HepG2 (cell line): Measurements from ENCODE around the gene RAB3D. TPM values are rescaled to one million over a fixed set of nuclear protein-coding genes. Genes with fewer than 3 reads are reported as not detected.

Source experiments
- ATAC-seq: fragments of 200-7000 bp; cut with Tn5 transposase; 3 replicates; pipeline ENCODE4 v1.9.1; 2020; ENCODE audit warnings: mild to moderate bottlenecking, moderate library complexity
- BruUV-seq: library from RNA; stranded (reverse); fragments of 400-500 nt; replicated peaks from 2 replicates; lab custom pipeline; 2021; lab: Mats Ljungman, UMichigan
- CTCF ChIA-PET: fragments of 300-600 bp; formaldehyde crosslinking; extraction: SDS; loops from one replicate; lab custom pipeline; 2021; ENCODE audit warnings: low total read pairs, inconsistent platforms, low intra/inter-chr PET ratio; lab: Yijun Ruan, JAX
- POLR2A ChIA-PET: fragments of 350-600 bp; sonication (Branson Sonifier 250); formaldehyde crosslinking; loops from one replicate; lab custom pipeline; 2020; ENCODE audit warnings: antibody characterized with exemption, inconsistent platforms; lab: Yijun Ruan, JAX
- DNase-seq: peaks from one replicate; pipeline ENCODE4 v3.0.0-alpha.2; 2015; ENCODE audit warnings: low spot score
- FAIRE-seq: peaks from 3 replicates; lab custom pipeline; 2011; peaks lifted over from hg19 to GRCh38; lab: Jason Lieb, UNC
- H2AFZ ChIP-seq: one replicate; pipeline ENCODE4 v1.6.1; 2011; ENCODE audit warnings: low read length, inconsistent platforms
- H3K27ac ChIP-seq: fragments of 300-600 bp; 3 replicates; pipeline ENCODE4 v1.8.0; 2011; ENCODE audit warnings: mixed run types, mild to moderate bottlenecking, mixed read lengths, low read length, inconsistent platforms; ENCODE audit not compliant: insufficient read depth; ENCODE audit errors: extremely low read length
- H3K27me3 ChIP-seq, 2 experiments: fragments of 200-600 bp in 1 of 2; 2 replicates in 1 of 2; 3 replicates in 1 of 2; pipeline versions ENCODE4 v1.6.0 to v1.8.0; 2011; ENCODE audit warnings: low read length in 2 of 2, mild to moderate bottlenecking in 2 of 2, moderate library complexity in 2 of 2, inconsistent platforms in 1 of 2; ENCODE audit not compliant: insufficient read depth in 2 of 2, control insufficient read depth in 1 of 2
- H3K36me3 ChIP-seq, 2 experiments: fragments of 200-600 bp in 1 of 2; replicated peaks in 1 of 2; 2 replicates in 1 of 2; 3 replicates in 1 of 2; pipeline versions ENCODE4 v1.5.1 to v1.8.0; 2011; ENCODE audit warnings: low read length in 2 of 2, inconsistent platforms in 1 of 2; ENCODE audit not compliant: insufficient read depth in 2 of 2, control insufficient read depth in 1 of 2
- H3K4me1 ChIP-seq: 2 replicates; pipeline ENCODE4 v1.5.1; 2012; ENCODE audit warnings: low read length, inconsistent platforms; ENCODE audit not compliant: insufficient read depth
- H3K4me2 ChIP-seq: 2 replicates; pipeline ENCODE4 v1.6.0; 2011; ENCODE audit warnings: low read depth, low read length, inconsistent platforms
- H3K4me3 ChIP-seq, 3 experiments: fragments of 200-600 bp in 1 of 3; sonication (generic), shearing (Covaris generic) in 1 of 3; replicated peaks in 1 of 3; 2 replicates each; pipeline ENCODE4 v1.5.1; 2011 to 2016; ENCODE audit warnings: low read length in 3 of 3, inconsistent platforms in 2 of 3, low read depth in 2 of 3, mild to moderate bottlenecking in 2 of 3, control low read depth in 1 of 3, mixed read lengths in 1 of 3; ENCODE audit not compliant: insufficient read depth in 1 of 3
- H3K79me2 ChIP-seq: one replicate; pipeline ENCODE4 v1.6.1; 2011; ENCODE audit warnings: low read length, inconsistent platforms; ENCODE audit not compliant: insufficient read depth
- H3K9ac ChIP-seq: 2 replicates; pipeline ENCODE4 v1.6.0; 2011; ENCODE audit warnings: mild to moderate bottlenecking, low read depth, low read length, inconsistent platforms; ENCODE audit not compliant: insufficient read depth
- H3K9me3 ChIP-seq: 2 replicates; pipeline ENCODE4 v1.5.1; 2012; ENCODE audit warnings: mild to moderate bottlenecking, low read length
- H4K20me1 ChIP-seq: 2 replicates; pipeline ENCODE4 v1.6.0; 2011; ENCODE audit warnings: inconsistent platforms, mild to moderate bottlenecking, low read length, moderate library complexity; ENCODE audit not compliant: insufficient read depth
- DMAP1 ChIP-seq: IDR thresholded peaks from 2 replicates; pipeline ENCODE4 v1.6.1; 2016
- DR1 ChIP-seq: sonication (generic); formaldehyde crosslinking; IDR thresholded peaks from 2 replicates; pipeline ENCODE4 v1.8.0; 2021; ENCODE audit warnings: mild to moderate bottlenecking, missing genetic modification reagents, inconsistent platforms
- FLYWCH1 ChIP-seq: sonication (generic); formaldehyde crosslinking; IDR thresholded peaks from 2 replicates; pipeline ENCODE4 v1.8.1; 2023; ENCODE audit warnings: mild to moderate bottlenecking, missing genetic modification reagents
- FOSL2 ChIP-seq: sonication (generic); formaldehyde crosslinking; IDR thresholded peaks from 2 replicates; pipeline ENCODE4 v1.4.0; 2020; ENCODE audit warnings: missing genetic modification reagents
- GTF3A ChIP-seq: sonication (generic); formaldehyde crosslinking; conservative IDR thresholded peaks from 2 replicates; pipeline ENCODE4 v1.4.0; 2020; ENCODE audit warnings: mild to moderate bottlenecking, missing genetic modification reagents
- IRX3 ChIP-seq: sonication (generic); formaldehyde crosslinking; IDR thresholded peaks from 2 replicates; pipeline ENCODE4 v1.8.1; 2023; ENCODE audit warnings: mild to moderate bottlenecking, low read depth, missing genetic modification reagents, borderline replicate concordance
- SP5 ChIP-seq: IDR thresholded peaks from 2 replicates; pipeline ENCODE4 v1.6.1; 2016; ENCODE audit warnings: low read depth, borderline replicate concordance
- THAP11 ChIP-seq: IDR thresholded peaks from 2 replicates; pipeline ENCODE4 v1.6.1; 2016; ENCODE audit warnings: missing biosample characterization, missing genetic modification reagents
- TSC22D2 ChIP-seq: sonication (generic); formaldehyde crosslinking; IDR thresholded peaks from 2 replicates; pipeline ENCODE4 v1.5.1; 2020; ENCODE audit warnings: missing genetic modification reagents, mild to moderate bottlenecking, borderline replicate concordance
- U2AF1 ChIP-seq: fragments of 200-400 bp; formaldehyde crosslinking; optimal IDR thresholded peaks from 2 replicates; pipeline ENCODE3; 2017; ENCODE audit warnings: mild to moderate bottlenecking, low read depth, low read length
- WIZ ChIP-seq: sonication (generic); formaldehyde crosslinking; IDR thresholded peaks from 2 replicates; pipeline ENCODE4 v1.5.1; 2020; ENCODE audit warnings: mild to moderate bottlenecking, missing genetic modification reagents
- ZFP1 ChIP-seq: IDR thresholded peaks from 2 replicates; pipeline ENCODE4 v1.6.1; 2016
- ZNF136 ChIP-seq: sonication (generic); formaldehyde crosslinking; IDR thresholded peaks from 2 replicates; pipeline ENCODE4 v1.8.1; 2022; ENCODE audit warnings: low read depth, mild to moderate bottlenecking, moderate library complexity, missing genetic modification reagents
- ZNF234 ChIP-seq: sonication (generic); formaldehyde crosslinking; conservative IDR thresholded peaks from 2 replicates; pipeline ENCODE4 v1.5.1; 2020; ENCODE audit warnings: mild to moderate bottlenecking, missing genetic modification reagents
- ZNF333 ChIP-seq: sonication (generic); formaldehyde crosslinking; IDR thresholded peaks from 2 replicates; pipeline ENCODE4 v1.4.0; 2020; ENCODE audit warnings: mild to moderate bottlenecking, missing genetic modification reagents, borderline replicate concordance
- ZNF556 ChIP-seq: sonication (generic); formaldehyde crosslinking; IDR thresholded peaks from 2 replicates; pipeline ENCODE4 v1.4.0; 2020; ENCODE audit warnings: mild to moderate bottlenecking, missing genetic modification reagents, borderline replicate concordance
- whole genome bisulfite sequencing: methylation state at CpG from one replicate; pipeline ENCODE4 v1.1.6; 2017; ENCODE audit warnings: low lambda C conversion rate; 5-methylcytosine and 5-hydroxymethylcytosine counted together
- in situ Hi-C: cut with HindIII; loops from 2 replicates; pipeline ENCODE4 v1.10.0; 2017; ENCODE audit warnings: low pct_unique_long_range_greater_than_20kb; ENCODE audit not compliant: extremely low pct_ligation_motif_present
- intact Hi-C: fragments of 100-400 bp; cut with micrococcal nuclease; formaldehyde crosslinking; loops from one replicate; pipeline ENCODE4 v1.10.0; 2022; ENCODE audit not compliant: unreplicated experiment
- polyA plus RNA-seq, 8 experiments: library from polyadenylated mRNA; depleted of rRNA in 3 of 8; stranded (reverse) in 7 of 8; unstranded in 1 of 8; fragments of >200 nt; fragmentation: Illumina TruSeq in 4 of 8; extraction: Trizol in 4 of 8; gene quantifications; 2 replicates each; pipeline versions ENCODE4 v1.2.1 to v1.2.3, GENCODE V29; 2011 to 2016; ENCODE audit warnings: low read depth in 4 of 8, missing spikeins in 1 of 8, mixed read lengths in 1 of 8; ENCODE audit not compliant: insufficient read depth in 1 of 8
- total RNA-seq, 5 experiments: library from RNA; depleted of rRNA; stranded (reverse); fragments of >200 nt; fragmentation: Illumina TruSeq; extraction: Trizol; gene quantifications; 2 replicates each; pipeline ENCODE4 v1.2.3, GENCODE V29; 2016; ENCODE audit warnings: low read depth in 1 of 5
- TF ChIP-seq, protein P1 (sequence below): sonication (generic); formaldehyde crosslinking; IDR thresholded peaks from 2 replicates; pipeline ENCODE4 v1.5.0; 2020; ENCODE audit warnings: mild to moderate bottlenecking, missing genetic modification reagents

Gene RAB3D
- total and polyA plus RNA-seq, 2 of the 13 experiments (the other 11 are each of a cell fraction or from before 2014, with no cell fraction given) = 2.0 to 16.1 TPM

DNA sequence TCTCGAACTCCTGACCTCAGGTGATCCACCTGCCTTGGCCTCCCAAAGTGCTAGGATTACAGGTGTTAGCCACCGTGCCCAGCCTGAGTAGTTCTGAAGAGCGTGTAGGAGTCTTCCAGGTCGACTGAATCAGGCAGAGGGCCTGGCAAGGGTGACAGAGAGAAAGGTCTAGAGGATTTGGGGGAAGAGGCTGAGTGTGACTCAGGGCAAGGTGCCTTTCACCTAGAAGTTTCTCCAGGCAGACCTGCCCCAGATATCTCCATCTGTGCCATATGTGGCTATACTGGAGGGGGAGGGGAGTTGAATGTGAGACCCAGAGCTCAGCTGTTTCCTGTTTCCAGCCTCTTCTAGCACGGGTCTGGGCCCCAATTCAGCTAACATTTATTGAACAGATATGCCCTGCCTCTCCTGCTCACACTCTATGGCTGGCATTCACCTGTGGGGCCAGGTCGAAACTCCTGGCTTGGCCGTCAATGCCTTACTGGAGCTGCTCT, 8.1 kb upstream of the RAB3D start:
- peaks cover 37% of the 10 kb centered on the region for H3K4me1 ChIP-seq
- 51% methylated on average over 5 of the region's 7 CpGs for WGBS
- H3K36me3 ChIP-seq = no peaks in the 10 kb centered on the region
- H3K27me3 ChIP-seq = no peaks in the 10 kb centered on the region
- no peaks in the 10 kb centered on the region for H4K20me1 ChIP-seq
- FAIRE-seq = no peak
- BruUV-seq = no TSS peak
- intact Hi-C loops (no loop called here), in situ Hi-C loops (no loop called here)
- H3K4me3 ChIP-seq = no peak overlapping the region
- DNase-seq = no peak
- no peaks in the 10 kb centered on the region for H3K9me3 ChIP-seq
- H3K27ac ChIP-seq = no peak overlapping the region
- ATAC-seq = no peak
- H2AFZ ChIP-seq = no peak overlapping the region
- no peaks in the 10 kb centered on the region for H3K79me2 ChIP-seq
- TF ChIP-seq ZNF136 = no peak
- TF ChIP-seq DR1 (CRISPR knock-in tag) = no peak
- no peak for TF ChIP-seq ZFP1
- no peak for TF ChIP-seq SP5
- TF ChIP-seq TSC22D2 (CRISPR knock-in tag) = no peak
- no peak for TF ChIP-seq FLYWCH1 (CRISPR knock-in tag)
- TF ChIP-seq, all 625 proteins: peak for 0
- POLR2A ChIA-PET = interaction anchor here (4.8 kb wide), 1 partner anchor 27 kb away, joined by 68 read pairs; the partner anchor contains the start of gene SWSAP1
- CTCF ChIA-PET = no interaction called here
- Histone ChIP-seq H3K9ac (no peak overlapping the region), H3K4me2 (no peak overlapping the region)

DNA sequence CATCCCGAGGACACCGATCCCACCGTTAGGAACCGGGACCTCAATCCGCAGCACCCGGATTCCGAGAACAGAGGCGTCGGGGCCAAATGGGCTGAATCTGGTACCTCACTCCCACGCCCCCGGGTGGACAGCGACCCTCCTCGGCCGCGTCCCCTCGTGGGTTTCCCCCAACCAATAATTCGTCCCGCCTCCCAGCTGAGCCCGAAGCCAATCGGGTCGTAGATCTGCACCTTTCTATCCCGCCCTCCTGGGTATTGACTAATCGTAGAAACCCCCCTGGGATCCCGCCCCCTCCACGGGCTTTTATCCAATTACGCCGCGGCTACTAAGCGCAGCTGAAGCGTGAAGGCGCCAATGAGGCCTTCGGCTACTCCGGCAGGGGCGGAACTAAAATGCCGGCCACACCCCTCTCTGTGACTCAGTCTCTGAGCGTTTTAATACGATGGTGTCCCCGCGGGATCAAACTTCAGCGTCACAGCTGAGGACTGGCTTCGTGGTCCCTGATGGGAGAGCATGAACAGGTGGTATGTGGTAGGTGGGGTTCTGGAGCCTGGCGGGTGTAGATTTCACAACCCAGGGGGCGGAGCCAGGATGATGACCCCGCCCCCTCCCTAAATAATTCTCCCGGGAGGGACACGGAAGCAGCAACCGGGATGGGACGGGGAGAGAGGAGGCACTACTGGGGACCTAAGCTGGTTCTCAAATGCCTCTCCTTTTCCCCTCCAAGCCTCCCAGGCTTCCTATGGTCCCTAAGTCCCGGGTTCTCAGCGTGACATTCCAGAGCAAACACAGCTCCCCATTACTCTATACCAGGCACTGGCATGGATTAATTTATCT, 6.9 kb upstream of the RAB3D start, which contains the start of the genes CCDC159 and TMEM205:
TSS of gene CCDC159 (plus strand) at position 416 of the 837 bp plus-strand sequence. CDS start at position 504, 88 bp downstream.
TSS of gene TMEM205 (minus strand) at position 165 of the 837 bp plus-strand sequence. CDS start 649 bp downstream, outside the sequence.
- H3K4me2 ChIP-seq = peak within 1 kb of the TSS; percentile 86
- ChIA-PET POLR2A (interaction anchor here (0.8 to 4.8 kb wide), 11 partner anchors 9 to 203 kb away, joined by 3 to 68 read pairs (median 4); partner anchors contain the start of genes ODAD3, PRKCSH and SWSAP1), CTCF (no interaction called here)
- in situ Hi-C loops (no loop called here), intact Hi-C loops (no loop called here)
- FAIRE-seq (peak; percentile 95), DNase-seq (peak; percentile 97), ATAC-seq (peak; percentile 89)
- H3K36me3 ChIP-seq = no peaks in the 10 kb centered on the region
- no TSS peak for BruUV-seq
- peak within 1 kb of the TSS; percentile 15 for H2AFZ ChIP-seq
- peak within 1 kb of the TSS; percentile 65 to 88 (median 83) for H3K4me3 ChIP-seq
- peak within 1 kb of the TSS; percentile 32 for H3K27ac ChIP-seq
- H3K79me2 ChIP-seq = no peaks in the 10 kb centered on the region
- 0% methylated on average over 12 of the region's 50 CpGs for WGBS
- H3K4me1 ChIP-seq = peaks cover 37% of the 10 kb centered on the region
- H4K20me1 ChIP-seq = no peaks in the 10 kb centered on the region
- H3K27me3 ChIP-seq = no peaks in the 10 kb centered on the region
- H3K9me3 ChIP-seq = no peaks in the 10 kb centered on the region
- H3K9ac ChIP-seq = peak within 1 kb of the TSS; percentile 71
- TF ChIP-seq IRX3 (CRISPR knock-in tag) (no peak), FOSL2 (peak; percentile 91), WIZ (CRISPR knock-in tag) (no peak), ZNF234 (CRISPR knock-in tag) (no peak), ZNF333 (CRISPR knock-in tag) (no peak), ZNF556 (CRISPR knock-in tag) (no peak; the same call in 1 of the 2 replicates), U2AF1 (no peak), DMAP1 (CRISPR knock-in tag) (peak; percentile 43; the same call in 1 of the 2 replicates), THAP11 (CRISPR knock-in tag) (peak; percentile 81), GTF3A (CRISPR knock-in tag) (no peak)
- TF ChIP-seq, protein P1, sequence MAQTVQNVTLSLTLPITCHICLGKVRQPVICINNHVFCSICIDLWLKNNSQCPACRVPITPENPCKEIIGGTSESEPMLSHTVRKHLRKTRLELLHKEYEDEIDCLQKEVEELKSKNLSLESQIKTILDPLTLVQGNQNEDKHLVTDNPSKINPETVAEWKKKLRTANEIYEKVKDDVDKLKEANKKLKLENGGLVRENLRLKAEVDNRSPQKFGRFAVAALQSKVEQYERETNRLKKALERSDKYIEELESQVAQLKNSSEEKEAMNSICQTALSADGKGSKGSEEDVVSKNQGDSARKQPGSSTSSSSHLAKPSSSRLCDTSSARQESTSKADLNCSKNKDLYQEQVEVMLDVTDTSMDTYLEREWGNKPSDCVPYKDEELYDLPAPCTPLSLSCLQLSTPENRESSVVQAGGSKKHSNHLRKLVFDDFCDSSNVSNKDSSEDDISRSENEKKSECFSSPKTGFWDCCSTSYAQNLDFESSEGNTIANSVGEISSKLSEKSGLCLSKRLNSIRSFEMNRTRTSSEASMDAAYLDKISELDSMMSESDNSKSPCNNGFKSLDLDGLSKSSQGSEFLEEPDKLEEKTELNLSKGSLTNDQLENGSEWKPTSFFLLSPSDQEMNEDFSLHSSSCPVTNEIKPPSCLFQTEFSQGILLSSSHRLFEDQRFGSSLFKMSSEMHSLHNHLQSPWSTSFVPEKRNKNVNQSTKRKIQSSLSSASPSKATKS (CRISPR knock-in tag) = no peak
